GDM1 (cell line): ENCODE measurements around the gene FGF10.

ENCODE experiments used
- DNase-seq: peaks from one replicate; lab custom pipeline; 2025; lab: John Stamatoyannopoulos, UW

FGF10 gene

DNA sequence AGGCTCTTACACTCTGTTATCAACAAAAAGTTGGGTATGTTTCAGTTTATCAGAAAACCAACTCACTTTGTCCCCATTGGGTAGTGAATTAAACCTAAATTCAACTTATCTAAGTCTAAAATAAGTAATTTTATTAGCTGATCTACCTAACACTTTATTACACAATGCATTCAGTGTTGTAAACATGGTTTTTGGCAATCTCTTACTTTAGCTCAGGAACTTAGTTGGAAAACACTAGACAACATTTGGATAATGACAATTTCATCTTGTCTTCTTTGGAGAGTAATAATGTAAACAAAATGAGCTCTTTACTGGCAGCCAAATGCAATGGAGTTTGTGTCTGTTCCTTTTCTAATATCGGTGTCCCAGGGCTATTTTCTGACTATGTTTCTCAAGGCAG lies 33.0 kb downstream of the FGF10 start:
- no peak for DNase-seq

DNA sequence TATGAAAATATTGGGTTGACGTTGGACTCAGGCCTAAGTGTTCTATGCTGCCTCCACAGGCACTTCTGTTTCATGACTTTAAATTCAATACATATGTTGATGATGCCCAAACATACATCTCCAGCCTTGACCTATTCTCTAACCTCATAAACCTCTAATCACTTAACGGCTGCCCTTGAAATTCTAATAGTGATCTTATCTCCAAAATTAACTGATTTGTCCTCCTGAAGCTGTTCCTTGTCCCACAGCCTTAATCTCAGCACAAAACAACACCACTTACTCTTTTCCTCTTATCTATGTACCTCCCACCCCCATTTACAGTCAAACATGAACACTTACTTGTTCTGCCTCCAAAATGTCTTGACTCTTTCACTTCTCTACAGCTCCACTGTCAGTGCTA lies 43.3 kb downstream of the FGF10 start:
- DNase-seq: no peak

DNA sequence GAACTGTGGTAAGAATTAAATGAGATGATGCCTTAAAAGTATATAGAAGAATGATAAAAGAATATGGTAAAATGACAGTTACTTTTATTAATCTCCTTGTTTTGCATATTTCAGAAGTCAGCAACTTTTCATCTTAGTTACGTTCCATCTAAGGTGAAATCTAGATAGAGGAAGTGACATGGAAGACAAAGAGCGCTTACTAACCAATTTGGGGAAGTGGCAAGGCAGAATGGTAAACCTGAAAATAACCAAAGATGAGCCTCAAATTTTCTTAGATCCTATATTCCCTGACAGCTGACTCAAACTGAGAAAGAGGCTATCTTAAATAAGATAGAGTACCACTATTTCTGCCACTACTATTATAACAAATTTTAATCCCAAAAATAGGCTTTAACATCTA lies 52.5 kb downstream of the FGF10 start:
- DNase-seq: no peak

DNA sequence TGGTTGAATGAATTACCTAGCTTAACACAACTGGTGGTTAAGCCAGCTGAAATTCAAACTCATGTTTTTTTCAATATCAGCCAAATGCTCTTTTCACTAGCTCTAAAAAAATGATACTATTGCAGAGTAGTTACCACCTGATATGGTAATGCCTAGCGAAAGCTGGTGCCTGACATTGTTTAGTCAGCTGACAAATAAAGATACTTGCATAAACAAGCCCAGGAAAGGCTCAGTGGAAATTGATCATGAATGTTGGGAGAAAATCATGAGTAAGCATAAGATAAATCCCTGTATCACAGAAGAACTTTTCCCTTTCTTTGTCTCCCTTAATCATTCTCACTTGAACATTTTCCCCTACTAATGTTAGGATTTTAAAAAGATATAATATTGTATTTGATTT lies 54.6 kb downstream of the FGF10 start:
- no peak for DNase-seq

DNA sequence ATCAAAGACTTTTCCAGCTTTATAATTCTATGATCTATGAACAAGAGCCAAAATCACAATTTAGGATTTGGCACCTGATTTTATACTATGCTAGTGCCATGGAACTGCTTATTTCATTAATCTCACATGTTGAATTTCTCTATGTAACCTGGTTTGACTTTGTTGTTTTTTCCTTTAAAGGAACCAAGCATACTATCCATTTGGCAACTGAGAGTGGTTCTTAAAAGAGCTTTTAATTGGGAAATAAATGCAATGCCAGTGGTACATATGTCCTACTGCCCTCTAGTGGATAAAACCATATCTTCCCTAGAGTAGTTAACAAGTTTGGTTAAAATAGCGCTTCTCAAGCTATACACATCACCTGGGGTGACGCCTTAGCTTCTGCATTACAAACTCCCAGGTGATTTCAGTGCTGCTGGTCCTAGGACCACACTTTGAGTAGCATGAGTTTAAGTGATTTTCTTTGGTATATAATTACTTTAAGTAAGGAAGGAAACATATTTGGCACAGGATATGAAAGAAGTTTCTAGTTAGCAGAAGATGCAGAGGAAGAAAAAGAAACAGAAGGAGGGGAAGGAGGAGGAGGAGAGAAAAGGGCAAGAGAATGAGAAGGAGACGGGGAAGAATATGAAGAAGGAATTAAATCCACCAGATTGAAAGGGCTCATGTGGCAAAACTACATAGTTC lies 56.8 kb downstream of the FGF10 start:
- DNase-seq: no peak

DNA sequence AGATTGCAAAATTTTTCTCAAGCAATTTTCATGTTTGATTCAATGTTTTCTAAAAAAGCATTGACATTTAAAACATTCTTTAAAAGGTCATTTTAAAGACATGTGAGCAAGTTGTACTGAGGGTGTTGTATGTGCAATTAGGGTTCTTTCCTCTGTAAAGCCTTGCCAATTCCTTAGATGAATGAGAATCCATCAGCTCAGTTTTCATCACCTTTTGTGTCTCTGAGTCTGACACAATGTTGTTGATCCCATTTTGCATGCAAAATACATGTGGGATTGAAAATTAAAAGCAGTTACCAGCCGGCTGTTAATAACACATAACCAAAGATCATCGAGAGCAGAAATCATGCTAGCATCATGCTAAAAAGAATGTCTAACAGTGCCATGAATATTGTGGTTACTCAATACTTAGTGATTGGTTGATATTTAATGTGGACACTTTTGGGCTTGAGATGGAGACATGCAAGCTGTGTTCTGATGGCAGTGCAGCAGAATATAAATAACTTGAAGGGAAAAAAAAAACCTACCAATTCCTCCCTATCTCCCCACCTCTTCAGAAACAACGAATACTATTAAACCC lies 57.7 kb downstream of the FGF10 start:
- DNase-seq: no peak

DNA sequence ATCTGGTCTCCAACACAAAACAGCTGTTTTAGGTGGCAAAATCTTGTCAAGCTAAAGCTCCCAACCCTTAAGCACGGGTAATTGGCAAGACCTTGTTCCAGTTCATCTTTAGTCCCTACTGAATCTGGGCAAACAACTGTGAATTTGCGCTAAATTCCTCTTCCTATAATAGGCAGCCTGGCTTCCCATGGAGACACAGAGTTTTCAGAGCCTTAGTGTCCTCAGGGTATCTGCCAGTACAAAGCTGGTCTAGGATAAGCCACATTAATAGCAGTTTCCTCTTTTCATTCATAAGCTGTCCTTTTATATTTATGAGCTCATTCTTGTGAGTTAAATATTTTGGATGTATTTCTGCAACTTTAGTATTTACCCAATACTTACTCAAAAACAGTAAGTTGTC lies 59.5 kb downstream of the FGF10 start:
- DNase-seq: no peak

DNA sequence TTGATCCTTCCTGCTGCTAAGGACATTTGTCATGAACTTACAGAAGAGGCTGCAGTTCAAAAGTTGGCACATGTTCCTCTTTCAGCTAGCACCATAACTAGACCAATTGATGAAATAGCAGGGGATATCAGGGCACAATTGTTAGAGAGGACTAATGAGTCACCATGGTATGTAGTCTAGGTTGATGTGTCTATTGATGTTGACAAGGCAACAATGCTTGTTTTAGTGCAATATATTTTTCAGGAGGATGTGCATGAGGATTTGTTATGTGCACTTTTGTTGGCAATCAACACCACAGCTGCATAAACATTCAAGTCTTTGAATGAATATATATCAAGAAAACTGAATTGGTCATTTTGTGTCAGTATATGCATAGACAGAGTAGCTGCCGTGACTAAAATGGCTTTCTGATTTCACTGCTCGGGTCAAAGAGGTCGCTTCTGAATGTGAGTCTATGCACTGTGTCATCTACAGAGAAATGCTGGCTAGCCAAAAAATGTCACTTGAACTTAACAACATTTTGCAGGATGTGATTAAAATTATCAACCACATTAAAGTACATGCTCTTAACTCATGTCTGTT lies 68.0 kb downstream of the FGF10 start:
- DNase-seq: no peak

DNA sequence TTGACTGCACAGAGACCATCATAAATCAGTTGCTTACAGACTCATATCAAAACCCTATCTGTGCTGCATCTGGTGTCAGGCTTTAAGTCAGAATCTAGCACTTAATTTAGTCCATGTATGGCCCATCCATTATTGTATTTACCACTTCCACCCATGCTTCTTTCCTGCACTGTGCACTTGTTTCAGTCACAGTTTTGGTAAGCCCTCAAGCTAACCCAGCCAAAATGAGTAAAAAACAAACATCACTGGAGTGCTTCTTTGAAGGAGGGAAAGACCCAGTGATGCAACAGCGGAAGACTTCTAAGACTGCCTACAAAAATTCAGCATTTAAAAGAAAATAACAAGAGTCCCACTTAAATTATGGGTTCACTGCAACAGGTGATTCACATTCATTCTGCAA lies 69.0 kb downstream of the FGF10 start:
- no peak for DNase-seq

DNA sequence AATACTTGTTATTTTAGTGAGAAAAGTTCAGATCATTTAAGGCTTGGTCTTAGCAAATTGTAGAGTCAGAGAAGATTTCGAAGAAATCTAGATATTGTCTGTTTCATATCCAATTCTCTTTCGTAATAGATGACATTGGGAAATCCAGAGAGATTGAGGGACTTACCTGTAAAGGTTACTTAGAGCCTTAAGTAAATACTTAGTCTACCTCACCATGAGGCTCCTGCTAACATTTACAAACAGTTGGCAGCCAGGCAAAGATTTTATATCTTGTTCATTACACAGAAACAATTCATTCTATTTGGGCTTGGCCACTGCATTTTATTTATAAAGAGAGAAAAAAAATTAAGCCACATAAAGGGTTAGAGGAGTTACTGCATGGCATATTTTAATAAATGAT lies 70.3 kb downstream of the FGF10 start:
- DNase-seq: no peak

DNA sequence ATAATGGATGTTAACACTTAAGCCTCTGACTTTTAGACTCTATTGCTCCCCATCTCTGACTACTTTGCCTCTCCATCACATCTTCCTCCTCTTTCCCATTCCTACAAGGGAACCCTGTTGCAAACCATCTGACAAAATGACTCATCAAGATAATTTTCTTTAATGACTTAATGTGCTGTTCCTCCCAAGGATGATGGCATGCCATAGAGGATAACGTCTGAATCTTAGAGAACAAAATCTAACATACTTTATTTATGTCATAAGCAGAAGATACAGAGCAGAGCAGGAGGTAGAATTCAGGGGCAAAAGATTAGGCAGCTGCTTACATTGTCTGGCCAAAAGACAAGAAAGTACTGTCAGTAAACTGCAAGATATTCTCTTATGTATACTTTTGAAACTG lies 76.8 kb downstream of the FGF10 start:
- no peak for DNase-seq

DNA sequence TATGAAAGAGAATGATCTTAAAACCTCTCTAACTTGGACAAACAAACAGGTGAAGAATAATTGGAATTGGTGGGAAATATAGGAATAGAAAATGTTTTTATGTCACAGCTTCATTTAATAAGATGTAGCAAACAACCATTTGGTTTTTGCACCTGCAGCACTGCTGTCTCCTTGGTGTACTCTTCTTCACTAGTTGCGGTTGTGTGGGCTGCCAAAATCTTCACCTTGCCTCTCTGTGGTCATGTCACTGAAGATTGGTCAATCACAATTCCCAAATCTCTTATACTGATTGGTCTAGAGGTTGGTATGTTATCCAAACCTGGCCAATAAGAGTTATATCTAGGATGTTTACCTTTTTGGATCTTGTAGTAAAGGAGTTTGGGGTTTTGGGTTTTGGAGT lies 88.7 kb downstream of the FGF10 start:
- no peak for DNase-seq

DNA sequence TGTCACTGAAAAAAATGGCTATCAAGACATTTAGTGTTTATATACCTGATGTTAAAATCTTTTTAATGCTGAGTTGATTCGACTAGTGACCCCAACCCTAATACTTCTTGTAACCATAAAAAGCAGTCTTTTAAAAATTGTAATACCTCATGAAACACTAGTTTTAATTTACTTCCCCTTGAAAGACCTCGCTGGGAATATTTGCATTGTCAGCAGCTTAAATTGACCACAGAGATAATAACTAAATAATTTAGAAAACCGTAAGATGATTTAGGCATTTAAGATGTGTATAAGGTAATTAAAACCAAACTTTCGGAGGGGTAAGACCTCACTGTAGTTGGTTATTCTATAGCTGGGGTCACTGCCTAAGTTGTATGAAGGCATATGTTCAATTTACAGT lies 89.8 kb downstream of the FGF10 start:
- no peak for DNase-seq

DNA sequence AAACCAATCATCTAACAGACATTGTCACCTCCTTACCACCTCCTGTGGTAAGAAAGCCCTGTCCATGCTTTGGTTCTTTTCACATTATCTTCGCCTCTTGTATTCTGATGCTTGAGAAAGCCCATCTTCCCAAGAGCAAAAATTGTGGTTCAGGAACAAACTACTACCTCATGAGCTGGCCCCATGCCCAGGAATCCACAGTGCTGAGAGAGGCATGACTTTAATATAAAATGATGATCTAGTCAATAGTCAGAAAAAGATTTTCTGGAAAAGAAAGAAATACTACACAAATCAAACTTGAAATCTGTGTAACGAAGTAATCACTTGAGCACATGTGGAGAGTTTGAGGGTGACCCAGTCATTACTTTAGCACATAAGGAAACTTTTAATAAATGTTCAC lies 94.7 kb downstream of the FGF10 start:
- DNase-seq: no peak

DNA sequence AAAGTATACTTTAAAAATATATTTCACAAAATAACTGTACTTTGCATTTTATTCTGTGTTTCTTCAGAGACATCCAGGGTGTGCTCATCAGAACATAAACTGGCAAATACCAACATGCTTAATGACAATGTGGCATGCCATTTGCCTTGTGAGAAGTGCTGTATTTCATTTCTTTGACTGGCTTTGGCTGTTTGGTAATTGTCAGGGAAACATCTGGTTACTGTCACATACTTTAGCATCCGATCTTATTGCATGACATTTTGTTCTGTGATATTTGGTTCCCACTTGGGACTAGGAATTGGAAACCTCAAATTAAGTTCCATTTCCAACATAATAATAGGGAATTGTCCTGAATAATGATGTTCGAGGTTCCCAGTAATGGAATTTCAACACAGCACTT lies 96.5 kb downstream of the FGF10 start:
- DNase-seq: no peak

DNA sequence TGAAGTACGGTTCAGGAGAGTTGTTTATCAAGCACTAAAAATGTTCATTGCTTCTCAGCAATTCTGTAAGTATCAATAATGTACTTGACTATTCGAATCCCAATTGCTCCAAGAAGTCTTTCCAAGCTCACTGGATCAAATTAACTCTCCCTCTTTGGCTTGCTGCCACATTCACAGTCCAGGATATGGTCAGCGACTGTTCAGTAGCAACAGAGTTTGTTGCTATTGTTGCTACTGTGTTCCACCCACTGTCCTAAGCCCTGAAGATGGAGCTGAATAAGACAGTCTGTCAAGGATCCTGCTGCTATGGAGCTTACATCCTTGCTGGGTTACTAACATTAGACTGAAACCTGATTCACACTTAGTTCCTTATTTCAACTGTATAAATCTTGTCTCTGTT lies 110.8 kb downstream of the FGF10 start:
- DNase-seq: no peak

DNA sequence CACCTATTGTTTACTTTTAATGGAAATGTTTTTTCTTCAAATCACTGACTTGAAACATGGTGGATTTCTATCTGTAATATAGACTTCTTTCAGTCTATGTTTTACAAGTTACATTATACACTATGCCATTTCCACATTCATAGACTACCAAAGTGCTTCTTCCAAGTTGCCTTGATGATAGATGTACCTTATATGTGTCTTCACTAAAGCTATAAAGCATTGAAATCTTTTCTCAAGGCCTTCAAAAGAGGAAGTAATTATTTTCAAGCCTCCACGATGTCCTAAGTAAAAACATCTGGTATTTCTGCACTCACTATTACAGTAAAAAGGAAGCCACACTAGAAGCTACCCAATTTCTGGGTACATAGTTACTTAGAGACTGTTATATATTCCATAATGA lies 113.3 kb downstream of the FGF10 start:
- no peak for DNase-seq

DNA sequence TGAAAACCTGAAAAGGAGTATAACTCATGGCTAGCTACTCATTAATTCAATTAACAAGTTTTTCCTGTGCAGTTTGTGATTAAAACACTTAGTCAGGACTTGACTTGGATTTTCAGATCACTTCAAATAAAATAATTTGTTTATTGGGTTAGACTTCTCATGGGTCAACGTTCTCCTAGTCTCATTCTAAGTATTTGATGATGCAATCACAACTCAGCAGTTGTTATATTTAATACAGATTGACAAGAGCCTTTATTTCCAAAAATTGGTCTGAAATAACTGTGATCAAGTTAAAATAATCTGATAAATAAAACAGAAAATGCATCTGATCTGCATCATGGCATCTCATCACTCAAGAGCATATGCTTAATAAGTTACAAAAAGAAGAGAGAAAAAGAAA lies 113.9 kb downstream of the FGF10 start:
- no peak for DNase-seq

DNA sequence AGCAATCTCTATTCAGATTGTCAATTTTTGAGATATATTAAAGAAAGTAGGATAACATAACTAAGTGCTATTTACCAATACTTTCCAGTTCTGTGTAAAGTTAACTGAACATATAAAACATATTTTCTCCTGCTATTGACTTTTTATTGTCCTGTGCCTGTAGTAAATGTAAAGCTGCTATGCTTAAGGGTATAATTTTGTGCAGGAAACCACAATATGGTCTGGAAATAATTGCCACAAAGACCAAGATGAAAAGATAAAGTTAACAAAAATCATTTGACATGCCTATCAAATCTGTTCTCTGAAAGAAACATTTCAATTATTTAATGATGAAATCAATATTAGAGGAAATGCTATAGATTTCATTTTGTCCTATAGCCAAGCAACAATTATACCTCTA lies 121.3 kb downstream of the FGF10 start:
- DNase-seq: no peak

DNA sequence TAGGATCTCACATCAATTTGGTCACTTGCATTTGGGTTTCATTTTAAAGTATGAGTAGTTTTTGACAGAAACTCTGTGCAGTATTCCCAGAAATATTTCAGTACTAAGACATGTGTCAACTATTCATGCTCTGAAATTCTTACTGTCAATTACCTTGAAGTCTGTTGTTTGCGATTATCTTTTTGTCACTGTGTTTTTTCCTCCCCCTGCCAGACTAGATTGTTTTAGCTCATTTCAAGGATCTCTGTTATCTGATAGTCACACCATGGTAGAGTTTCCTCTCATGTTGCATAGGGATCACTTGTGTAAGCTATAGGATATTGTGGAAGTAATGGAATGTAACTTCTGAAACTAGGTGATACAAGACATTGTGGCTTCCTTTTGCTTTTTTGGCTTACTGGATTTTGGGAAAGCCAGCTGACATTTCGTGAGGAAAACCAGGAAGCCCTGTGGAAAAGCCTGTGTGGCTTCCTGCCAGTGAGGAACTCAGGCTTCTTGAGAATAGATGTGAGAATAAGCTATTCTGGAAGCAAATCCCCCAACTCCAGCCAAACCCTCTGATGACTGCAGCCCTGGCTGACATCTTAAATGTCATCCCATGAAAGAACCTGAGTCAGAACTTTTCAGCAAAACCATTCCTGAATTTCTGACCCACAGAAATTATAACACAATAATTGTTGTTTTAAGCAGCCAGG lies 122.2 kb downstream of the FGF10 start:
- DNase-seq: no peak

DNA sequence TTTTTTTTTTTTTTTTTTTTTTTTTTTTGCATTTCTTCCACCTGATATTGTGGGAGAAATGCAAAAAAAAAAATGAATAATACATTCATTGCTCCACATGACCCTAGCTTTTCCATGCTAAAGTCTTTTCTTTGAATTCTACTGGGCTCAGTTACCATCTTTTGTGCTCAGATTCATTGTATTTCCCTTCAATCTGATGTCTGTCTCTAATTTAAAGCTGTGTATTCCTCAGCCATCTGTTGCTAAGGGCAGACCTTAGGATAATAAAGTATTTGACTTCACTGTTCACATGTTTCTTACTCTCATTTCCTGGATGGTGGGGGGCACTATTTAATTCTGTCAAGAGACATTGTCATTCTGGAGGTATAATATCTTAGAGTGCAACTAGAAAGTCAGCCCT lies 123.5 kb downstream of the FGF10 start:
- no peak for DNase-seq

DNA sequence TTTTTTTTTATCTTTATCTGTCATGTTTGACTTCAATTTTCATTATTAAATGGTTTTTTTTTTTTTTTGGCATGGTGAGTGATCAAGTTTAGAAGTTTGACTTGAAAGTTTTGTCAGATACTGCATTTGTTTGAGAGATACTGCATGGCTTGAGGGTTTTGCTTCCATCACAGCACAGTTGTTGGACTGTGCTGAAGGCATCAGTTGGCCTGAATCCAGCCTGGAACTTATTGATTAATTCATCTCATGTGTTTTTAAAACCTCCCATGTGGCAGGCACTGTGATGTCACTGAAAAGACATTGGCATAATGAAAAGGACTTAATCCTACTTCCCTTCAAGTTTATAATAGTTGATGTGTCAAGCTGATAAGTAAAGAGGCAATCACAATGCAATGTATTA lies 128.4 kb downstream of the FGF10 start:
- no peak for DNase-seq

DNA sequence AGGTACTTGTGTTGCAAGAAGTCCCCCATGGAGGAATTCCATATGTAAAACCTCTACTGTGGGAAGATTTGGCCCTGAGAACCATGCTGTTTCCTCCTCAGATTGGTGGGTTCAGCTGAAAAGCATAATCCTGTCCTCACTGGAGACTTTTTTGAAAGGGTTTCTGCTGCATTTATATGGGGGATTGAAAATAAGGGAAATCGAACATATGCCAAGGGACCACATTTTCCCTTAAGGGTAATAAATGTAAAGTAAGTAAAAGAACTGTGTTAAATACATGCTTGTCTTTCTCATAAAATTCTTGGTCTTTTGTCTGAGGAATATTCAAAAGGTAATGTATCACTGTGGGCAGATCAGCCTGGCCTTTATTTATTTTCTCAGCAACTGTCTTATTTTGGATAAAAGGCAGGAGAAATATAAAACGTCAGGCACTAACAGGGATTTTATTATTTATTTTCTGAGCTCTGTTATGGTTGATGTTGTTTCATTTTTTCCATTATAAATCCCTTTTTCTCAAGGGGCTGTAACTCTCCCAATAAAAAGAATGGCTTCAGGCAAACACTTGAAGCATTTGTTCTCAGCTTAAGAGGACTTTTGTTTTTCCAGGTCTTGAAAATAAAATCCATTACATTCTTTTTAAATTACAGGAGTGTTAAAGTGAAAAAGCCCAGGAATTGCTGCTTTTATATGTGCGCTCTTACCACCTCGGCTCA lies 131.4 kb downstream of the FGF10 start:
- DNase-seq: no peak
